H9 (cell line): ENCODE data around the gene CFL1. TPM values are rescaled to one million over a fixed set of nuclear protein-coding genes. Genes with fewer than 3 reads are reported as not detected.

Experiments
- DNase-seq: peaks from one replicate; pipeline ENCODE4 v3.0.0-alpha.2; 2017
- H2AFZ ChIP-seq: one replicate; pipeline ENCODE4 v1.6.1; 2013; ENCODE audit warnings: mild to moderate bottlenecking, low read length, control low read depth, moderate library complexity
- H2AK5ac ChIP-seq: 2 replicates; pipeline ENCODE4 v1.6.1; 2013; ENCODE audit warnings: low read length, control low read depth, mixed read lengths; ENCODE audit not compliant: insufficient read length
- H2BK120ac ChIP-seq: one replicate; pipeline ENCODE4 v1.6.1; 2013; ENCODE audit warnings: low read depth, mild to moderate bottlenecking, low read length, control low read depth, inconsistent platforms; ENCODE audit not compliant: poor library complexity, severe bottlenecking
- H2BK12ac ChIP-seq: 2 replicates; pipeline ENCODE4 v1.6.1; 2013; ENCODE audit warnings: low read length, control low read depth, mixed read lengths, low read depth; ENCODE audit not compliant: insufficient read length
- H2BK15ac ChIP-seq: 2 replicates; pipeline ENCODE4 v1.6.1; 2013; ENCODE audit warnings: low read depth, low read length, control low read depth
- H2BK20ac ChIP-seq: one replicate; pipeline ENCODE4 v1.6.1; 2013; ENCODE audit warnings: low read depth, mild to moderate bottlenecking, low read length, control low read depth, inconsistent platforms; ENCODE audit not compliant: poor library complexity, severe bottlenecking
- H2BK5ac ChIP-seq: 2 replicates; pipeline ENCODE4 v1.6.1; 2013; ENCODE audit warnings: low read length, control low read depth, mixed read lengths; ENCODE audit not compliant: insufficient read length
- H3K14ac ChIP-seq: 2 replicates; pipeline ENCODE4 v1.6.1; 2013; ENCODE audit warnings: low read length, control low read depth; ENCODE audit not compliant: insufficient read depth
- H3K18ac ChIP-seq: 2 replicates; pipeline ENCODE4 v1.6.1; 2013; ENCODE audit warnings: low read depth, mild to moderate bottlenecking, mixed read lengths, low read length, control low read depth; ENCODE audit not compliant: insufficient read length
- H3K23ac ChIP-seq: 2 replicates; pipeline ENCODE4 v1.6.1; 2013; ENCODE audit warnings: low read length, control low read depth, mixed read lengths, low read depth; ENCODE audit not compliant: insufficient read length
- H3K23me2 ChIP-seq: 2 replicates; pipeline ENCODE4 v1.6.1; 2013; ENCODE audit warnings: low read depth, mild to moderate bottlenecking, mixed read lengths, low read length, control low read depth; ENCODE audit not compliant: insufficient read length, poor library complexity, severe bottlenecking
- H3K27ac ChIP-seq: 2 replicates; pipeline ENCODE4 v1.5.1; 2013; ENCODE audit warnings: low read length, control low read depth, mixed read lengths, low read depth; ENCODE audit not compliant: insufficient read length
- H3K27me3 ChIP-seq: 2 replicates; pipeline ENCODE4 v1.6.1; 2013; ENCODE audit warnings: low read length, control low read depth, inconsistent platforms; ENCODE audit not compliant: insufficient read depth
- H3K4ac ChIP-seq: 2 replicates; pipeline ENCODE4 v1.6.1; 2013; ENCODE audit warnings: low read depth, mild to moderate bottlenecking, control low read depth, inconsistent platforms, low read length, moderate library complexity
- H3K4me1 ChIP-seq: 2 replicates; pipeline ENCODE4 v1.6.1; 2013; ENCODE audit warnings: low read length, control low read depth, inconsistent platforms; ENCODE audit not compliant: insufficient read depth
- H3K4me2 ChIP-seq: 2 replicates; pipeline ENCODE4 v1.6.1; 2013; ENCODE audit warnings: low read length, control low read depth, mixed read lengths; ENCODE audit not compliant: insufficient read length, insufficient read depth
- H3K56ac ChIP-seq: 2 replicates; pipeline ENCODE4 v1.6.1; 2013; ENCODE audit warnings: low read depth, mild to moderate bottlenecking, mixed read lengths, low read length, control low read depth; ENCODE audit not compliant: insufficient read length
- H3K79me1 ChIP-seq: 2 replicates; pipeline ENCODE4 v1.6.1; 2013; ENCODE audit warnings: low read depth, mild to moderate bottlenecking, moderate library complexity, low read length, control low read depth, inconsistent platforms; ENCODE audit not compliant: insufficient read depth, poor library complexity, severe bottlenecking
- H3K79me2 ChIP-seq: 2 replicates; pipeline ENCODE4 v1.6.1; 2013; ENCODE audit warnings: low read length, control low read depth, inconsistent platforms; ENCODE audit not compliant: insufficient read depth
- H3K9ac ChIP-seq: 2 replicates; pipeline ENCODE4 v1.6.1; 2013; ENCODE audit warnings: low read length, control low read depth, mixed read lengths; ENCODE audit not compliant: insufficient read length; ENCODE audit errors: extremely low read depth
- H3K9me3 ChIP-seq: one replicate; pipeline ENCODE4 v1.6.1; 2013; ENCODE audit warnings: low read depth, low read length, inconsistent platforms; ENCODE audit not compliant: control insufficient read depth
- H3T11ph ChIP-seq: one replicate; pipeline ENCODE4 v1.6.1; 2013; ENCODE audit warnings: mild to moderate bottlenecking, low read length, control low read depth, inconsistent platforms
- H4K20me1 ChIP-seq: one replicate; pipeline ENCODE4 v1.6.1; 2013; ENCODE audit not compliant: control insufficient read depth, insufficient read length, insufficient read depth
- H4K5ac ChIP-seq: 2 replicates; pipeline ENCODE4 v1.6.1; 2013; ENCODE audit warnings: low read depth, mild to moderate bottlenecking, mixed read lengths, low read length, control low read depth; ENCODE audit not compliant: insufficient read length
- H4K8ac ChIP-seq: replicated peaks from 2 replicates; pipeline ENCODE4 v1.6.1; 2013; ENCODE audit warnings: low read length, control low read depth, mixed read lengths, low read depth; ENCODE audit not compliant: insufficient read length
- H4K91ac ChIP-seq: 2 replicates; pipeline ENCODE4 v1.6.1; 2013; ENCODE audit warnings: low read depth, mild to moderate bottlenecking, moderate library complexity, mixed read lengths, low read length, control low read depth; ENCODE audit not compliant: insufficient read length
- H3K27ac Mint-ChIP-seq, 3 experiments: 2 replicates in 2 of 3; 3 replicates in 1 of 3; pipeline ENCODE4 v1.8.0; 2020 to 2021; ENCODE audit warnings: mixed read lengths in 3 of 3, mild to moderate bottlenecking in 1 of 3, moderate library complexity in 1 of 3
- H3K27me3 Mint-ChIP-seq: 2 replicates; pipeline ENCODE4 v1.8.0; 2021; ENCODE audit warnings: low read depth, mild to moderate bottlenecking, moderate library complexity, mixed read lengths
- H3K36me3 Mint-ChIP-seq, 3 experiments: 2 replicates in 2 of 3; 3 replicates in 1 of 3; pipeline ENCODE4 v1.8.0; 2020 to 2021; ENCODE audit warnings: low read depth in 3 of 3, mixed read lengths in 3 of 3; ENCODE audit not compliant: insufficient read depth in 1 of 3
- H3K4me1 Mint-ChIP-seq, 2 experiments: 2 replicates each; pipeline ENCODE4 v1.8.0; 2020; ENCODE audit warnings: mixed read lengths in 2 of 2
- H3K4me3 Mint-ChIP-seq, 2 experiments: 2 replicates in 1 of 2; 3 replicates in 1 of 2; pipeline ENCODE4 v1.8.0; 2020 to 2021; ENCODE audit warnings: mild to moderate bottlenecking in 2 of 2, mixed read lengths in 2 of 2, moderate library complexity in 1 of 2
- H3K9me3 Mint-ChIP-seq, 2 experiments: 2 replicates in 1 of 2; 3 replicates in 1 of 2; pipeline ENCODE4 v1.8.0; 2020; ENCODE audit warnings: mild to moderate bottlenecking in 2 of 2, mixed read lengths in 2 of 2, moderate library complexity in 1 of 2
- WGBS: extraction: QIAGEN DNeasy Blood & Tissue Kit; methylation state at CpG from one replicate; pipeline ENCODE4 v1.1.7; 2013; ENCODE audit warnings: missing lambda C conversion rate, low lambda C conversion rate, mixed read lengths; ENCODE audit not compliant: insufficient read length; ENCODE audit errors: extremely low coverage; 5-methylcytosine and 5-hydroxymethylcytosine counted together
- total RNA-seq: library from RNA; stranded (reverse); gene quantifications from 2 replicates; pipeline ENCODE4 v1.2.1, GENCODE V29; 2021
- TF ChIP-seq, protein P1 (sequence below): fragments of 200-600 bp; sonication (generic); conservative IDR thresholded peaks from 3 replicates; pipeline ENCODE4 v1.8.0; 2021; ENCODE audit warnings: antibody characterized with exemption, mild to moderate bottlenecking

CFL1 gene
- total RNA-seq, 1 experiment from 2014 or later, result 1,107 TPM

DNA sequence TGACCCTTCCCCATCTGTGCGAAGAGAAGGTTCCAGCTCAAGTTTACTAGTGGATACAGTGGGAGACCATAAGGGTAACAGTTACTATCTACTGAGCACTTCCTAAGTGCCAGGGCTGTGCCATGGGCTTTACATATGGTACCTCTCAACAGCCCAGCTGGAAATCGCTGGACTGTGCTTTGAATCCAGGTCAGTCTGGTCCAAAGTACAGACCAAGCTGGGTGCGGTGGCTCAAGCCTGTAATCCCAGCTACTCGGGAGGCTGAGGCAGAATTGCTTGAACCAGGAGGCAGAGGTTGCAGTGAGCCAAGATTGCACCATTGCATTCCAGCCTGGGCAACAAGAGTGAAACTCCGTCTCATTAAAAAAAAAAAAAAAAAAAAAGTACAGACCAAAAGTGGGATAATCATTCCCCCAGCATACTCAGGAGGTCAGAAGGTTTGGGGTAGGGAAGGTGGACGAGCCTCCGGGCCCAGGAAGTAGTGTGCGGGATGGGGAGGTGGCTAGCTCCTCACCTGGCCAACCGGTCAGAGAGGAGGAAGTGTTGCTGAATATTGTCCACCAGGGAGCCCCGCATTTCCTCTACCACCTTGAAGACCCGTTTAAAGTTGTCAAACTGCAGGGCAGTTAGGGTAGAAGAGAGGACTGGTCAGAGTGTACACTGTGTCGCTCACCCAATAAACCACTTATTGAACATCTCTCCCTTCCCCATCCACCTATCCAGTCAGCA is 28.0 kb upstream of the CFL1 start:
- H3K9me3 ChIP-seq, result no peaks in the 10 kb centered on the region
- no peaks in the 10 kb centered on the region for H3K79me1 ChIP-seq
- H3K18ac ChIP-seq, result no peak overlapping the region
- H3K36me3 Mint-ChIP-seq, result peaks cover 35 to 58% (median 55%) of the 10 kb centered on the region in 3 experiments
- peaks cover 2 to 4% of the 10 kb centered on the region in 2 experiments; a peak in 2 of 5 replicates for H3K9me3 Mint-ChIP-seq
- no peak overlapping the region for H3K27ac Mint-ChIP-seq
- H3K56ac ChIP-seq, result no peak overlapping the region
- no peak overlapping the region for H2BK20ac ChIP-seq
- H3K79me2 ChIP-seq, result no peaks in the 10 kb centered on the region; the same call in 1 of the 2 replicates
- WGBS, result no CpG with 5 or more reads among the region's 12 CpGs
- TF ChIP-seq, protein P1, sequence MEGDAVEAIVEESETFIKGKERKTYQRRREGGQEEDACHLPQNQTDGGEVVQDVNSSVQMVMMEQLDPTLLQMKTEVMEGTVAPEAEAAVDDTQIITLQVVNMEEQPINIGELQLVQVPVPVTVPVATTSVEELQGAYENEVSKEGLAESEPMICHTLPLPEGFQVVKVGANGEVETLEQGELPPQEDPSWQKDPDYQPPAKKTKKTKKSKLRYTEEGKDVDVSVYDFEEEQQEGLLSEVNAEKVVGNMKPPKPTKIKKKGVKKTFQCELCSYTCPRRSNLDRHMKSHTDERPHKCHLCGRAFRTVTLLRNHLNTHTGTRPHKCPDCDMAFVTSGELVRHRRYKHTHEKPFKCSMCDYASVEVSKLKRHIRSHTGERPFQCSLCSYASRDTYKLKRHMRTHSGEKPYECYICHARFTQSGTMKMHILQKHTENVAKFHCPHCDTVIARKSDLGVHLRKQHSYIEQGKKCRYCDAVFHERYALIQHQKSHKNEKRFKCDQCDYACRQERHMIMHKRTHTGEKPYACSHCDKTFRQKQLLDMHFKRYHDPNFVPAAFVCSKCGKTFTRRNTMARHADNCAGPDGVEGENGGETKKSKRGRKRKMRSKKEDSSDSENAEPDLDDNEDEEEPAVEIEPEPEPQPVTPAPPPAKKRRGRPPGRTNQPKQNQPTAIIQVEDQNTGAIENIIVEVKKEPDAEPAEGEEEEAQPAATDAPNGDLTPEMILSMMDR, result no peak
- no peak overlapping the region for H2BK15ac ChIP-seq
- H3K9ac ChIP-seq, result no peak overlapping the region
- peak overlapping the region in 1 of 2 experiments; percentile 98; a peak in 3 of 5 replicates for H3K4me3 Mint-ChIP-seq
- H4K91ac ChIP-seq, result no peak overlapping the region
- H2BK120ac ChIP-seq, result no peak overlapping the region
- H3K27ac ChIP-seq, result no peak overlapping the region
- no peak overlapping the region for H3K4ac ChIP-seq
- H4K20me1 ChIP-seq, result no peaks in the 10 kb centered on the region
- H2AFZ ChIP-seq, result no peak overlapping the region
- no peak overlapping the region for H3K23ac ChIP-seq
- H3K27me3 Mint-ChIP-seq, result peaks cover 17% of the 10 kb centered on the region
- H2BK12ac ChIP-seq, result no peak overlapping the region
- peaks cover 9% of the 10 kb centered on the region; the same call in 1 of the 2 replicates for H3K4me1 ChIP-seq
- no peak for DNase-seq
- H3T11ph ChIP-seq, result no peak overlapping the region
- H4K5ac ChIP-seq, result no peak overlapping the region
- H3K27me3 ChIP-seq, result peaks cover 6% of the 10 kb centered on the region; the same call in 1 of the 2 replicates
- H3K4me2 ChIP-seq, result no peak overlapping the region
- H4K8ac ChIP-seq, result no peak overlapping the region
- peaks cover 24 to 38% of the 10 kb centered on the region in 2 experiments for H3K4me1 Mint-ChIP-seq
- peaks cover 14% of the 10 kb centered on the region for H3K23me2 ChIP-seq
- no peak overlapping the region for H2AK5ac ChIP-seq
- no peak overlapping the region for H2BK5ac ChIP-seq
- no peak overlapping the region for H3K14ac ChIP-seq
